HG02938 (cell line): ENCODE measurements around the gene PLCXD3.

Experiments used
- ATAC-seq: cut with Tn5 transposase; IDR thresholded peaks from one replicate; pipeline ENCODE4 v1.9.1; 2021; ENCODE audit warnings: mild to moderate bottlenecking, moderate library complexity; ENCODE audit not compliant: unreplicated experiment

PLCXD3 gene

GRCh38 chr5:41415242-41415641, 95.2 kb downstream of the PLCXD3 start:
- ATAC-seq: no peak

GRCh38 chr5:41414598-41414997, 95.8 kb downstream of the PLCXD3 start:
- no peak for ATAC-seq

- no peak for ATAC-seq
Observed at GRCh38 chr5:41413074-41413473, 97.3 kb downstream of the PLCXD3 start.

- no peak for ATAC-seq
Observed at GRCh38 chr5:41412496-41412895, 97.9 kb downstream of the PLCXD3 start.

GRCh38 chr5:41410737-41411136, 99.7 kb downstream of the PLCXD3 start:
- no peak for ATAC-seq

GRCh38 chr5:41410307-41410706, 100.1 kb downstream of the PLCXD3 start:
- no peak for ATAC-seq

- no peak for ATAC-seq
Observed at GRCh38 chr5:41408676-41409443, 101.5 kb downstream of the PLCXD3 start.

GRCh38 chr5:41406936-41407335, 103.5 kb downstream of the PLCXD3 start:
- no peak for ATAC-seq

GRCh38 chr5:41406424-41406823, 104.0 kb downstream of the PLCXD3 start:
- ATAC-seq: no peak

- no peak for ATAC-seq
Observed at GRCh38 chr5:41404757-41405156, 105.6 kb downstream of the PLCXD3 start.

GRCh38 chr5:41403846-41404245, 106.6 kb downstream of the PLCXD3 start:
- ATAC-seq: no peak

GRCh38 chr5:41402845-41403244, 107.6 kb downstream of the PLCXD3 start:
- ATAC-seq: no peak

- no peak for ATAC-seq
Observed at GRCh38 chr5:41399839-41400238, 110.6 kb downstream of the PLCXD3 start.

GRCh38 chr5:41392016-41392415, 118.4 kb downstream of the PLCXD3 start:
- ATAC-seq: no peak

- no peak for ATAC-seq
Observed at GRCh38 chr5:41374631-41375030, 135.8 kb downstream of the PLCXD3 start.

GRCh38 chr5:41373230-41373629, 137.2 kb downstream of the PLCXD3 start:
- ATAC-seq: no peak

GRCh38 chr5:41371738-41372137, 138.7 kb downstream of the PLCXD3 start:
- no peak for ATAC-seq

GRCh38 chr5:41370482-41370881, 139.9 kb downstream of the PLCXD3 start:
- ATAC-seq: no peak

GRCh38 chr5:41369799-41370198, 140.6 kb downstream of the PLCXD3 start:
- no peak for ATAC-seq

- ATAC-seq: no peak
Observed at GRCh38 chr5:41368158-41368557, 142.2 kb downstream of the PLCXD3 start.

- ATAC-seq: no peak
Observed at GRCh38 chr5:41365369-41365768, 145.0 kb downstream of the PLCXD3 start.

GRCh38 chr5:41364346-41364745, 146.1 kb downstream of the PLCXD3 start:
- no peak for ATAC-seq
